ENCODE measurements around the gene ADAM12. TPM values are rescaled to one million over a fixed set of nuclear protein-coding genes. Genes with fewer than 3 reads are reported as not detected.

Gene ADAM12
- polyA plus RNA-seq, 1 of the 3 experiments (the other 2 are of a cell fraction) = 25.0 TPM

DNA sequence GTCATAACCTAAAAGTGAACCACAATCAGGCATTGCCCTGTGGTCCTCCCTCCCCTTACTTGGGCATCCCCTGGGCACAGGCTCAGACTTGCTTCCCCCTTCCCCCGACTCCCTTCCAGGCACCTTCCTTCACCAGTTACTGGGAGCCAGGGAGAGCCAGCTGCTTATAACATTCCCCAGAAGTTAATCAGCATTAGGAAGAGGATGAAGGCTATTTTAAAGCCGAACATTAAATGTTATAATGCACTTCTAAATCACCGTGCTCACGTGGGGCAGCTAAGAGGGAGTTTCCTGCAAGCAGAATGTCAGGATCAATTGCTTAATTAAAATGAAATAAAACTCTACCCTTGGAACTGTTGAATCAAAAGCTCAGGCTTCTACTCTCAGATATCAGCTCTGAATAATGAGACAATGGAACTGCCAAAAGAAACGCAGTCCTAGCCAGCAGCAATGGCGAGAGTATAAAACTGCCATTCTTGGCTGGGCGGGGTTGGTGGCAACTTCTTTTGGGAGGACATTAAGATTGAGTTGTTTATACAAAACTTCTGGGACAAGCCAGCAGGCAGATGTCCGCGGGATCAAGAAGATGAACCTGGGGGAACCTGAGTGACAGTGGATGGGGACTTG, 322.4 kb downstream of the ADAM12 start (continued):
- peak; percentile 11 to 40; a peak in 2 of 4 replicates for TF ChIP-seq EP300 (IDR thresholded peaks at IDR 0.05; ENCODE audit: borderline replicate concordance in 1 of 2, low read depth in 1 of 2, low read length in 1 of 2)
- TF ChIP-seq GABPA (IDR thresholded peaks at IDR 0.05; ENCODE audit: low read depth) = no peak
- TF ChIP-seq REST (IDR thresholded peaks at IDR 0.05; ENCODE audit: low read depth, low read length) = no peak
- TF ChIP-seq, protein P1, sequence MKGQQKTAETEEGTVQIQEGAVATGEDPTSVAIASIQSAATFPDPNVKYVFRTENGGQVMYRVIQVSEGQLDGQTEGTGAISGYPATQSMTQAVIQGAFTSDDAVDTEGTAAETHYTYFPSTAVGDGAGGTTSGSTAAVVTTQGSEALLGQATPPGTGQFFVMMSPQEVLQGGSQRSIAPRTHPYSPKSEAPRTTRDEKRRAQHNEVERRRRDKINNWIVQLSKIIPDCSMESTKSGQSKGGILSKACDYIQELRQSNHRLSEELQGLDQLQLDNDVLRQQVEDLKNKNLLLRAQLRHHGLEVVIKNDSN (IDR thresholded peaks at IDR 0.05; ENCODE audit: borderline replicate concordance, low read depth) = peak; percentile 70; the same call in 1 of the 2 replicates
- TF ChIP-seq NFIC (IDR thresholded peaks at IDR 0.05; ENCODE audit: borderline replicate concordance) = 0 out of 2 replicates have a peak, but pooled peaks have one; percentile 7
- TF ChIP-seq TAF1 (IDR thresholded peaks at IDR 0.05; ENCODE audit: borderline replicate concordance, low read depth, low read length) = no peak
- no peak for TF ChIP-seq EZH2phosphoT487 (IDR thresholded peaks at IDR 0.05; ENCODE audit: borderline replicate concordance, low read depth)
- TF ChIP-seq YY1 (IDR thresholded peaks at IDR 0.05; ENCODE audit: low read depth) = no peak
- TF ChIP-seq FOSL2 (IDR thresholded peaks at IDR 0.05; ENCODE audit: borderline replicate concordance, low read depth) = peak; percentile 21; the same call in 1 of the 2 replicates
- no peak for TF ChIP-seq CHD2 (IDR thresholded peaks at IDR 0.05; ENCODE audit: low read length, partially characterized antibody)
- TF ChIP-seq FOXM1 (IDR thresholded peaks at IDR 0.05; ENCODE audit: low read depth) = no peak
- TF ChIP-seq MAX (IDR thresholded peaks at IDR 0.05; ENCODE audit: low read depth) = no peak
- TF ChIP-seq RXRA (IDR thresholded peaks at IDR 0.05; ENCODE audit: borderline replicate concordance, low read depth) = no peak; the same call in 1 of the 2 replicates
- no peak for TF ChIP-seq SIN3A (IDR thresholded peaks at IDR 0.05; ENCODE audit: borderline replicate concordance, low read depth, low read length)
- TF ChIP-seq TCF12 (IDR thresholded peaks at IDR 0.05) = peak; percentile 67; the same call in 1 of the 2 replicates
- TF ChIP-seq CTCF (IDR thresholded peaks at IDR 0.05) = no peak
- no peak for TF ChIP-seq MXI1 (IDR thresholded peaks at IDR 0.05; ENCODE audit: low read depth, low read length)
- TF ChIP-seq JUND (IDR thresholded peaks at IDR 0.05) = peak; percentile 58

All from SK-N-SH (cell line).